ENCODE measurements around the gene OPN1MW3.
"Not testable (repeated sequence)": the region's sequence is repeated elsewhere in the genome, so short reads cannot be mapped to it uniquely, and the experiment has no call there.

Gene OPN1MW3

GRCh38 chrX:154233620-154234019 is 23.8 kb upstream of the OPN1MW3 start:
- not testable (repeated sequence) for H3K4me3 ChIP-seq (ENCODE audit: low read depth in 1 of 2, low read length in 2 of 2); H3K27ac ChIP-seq (ENCODE audit: low read length); H4K20me1 ChIP-seq (ENCODE audit: insufficient read depth, low read length); H3K27me3 ChIP-seq (ENCODE audit: insufficient read depth, low read length, poor library complexity); H3K9me3 ChIP-seq (ENCODE audit: insufficient read depth, low read length, severe bottlenecking); H3K79me2 ChIP-seq (ENCODE audit: insufficient read depth, low read length); ATAC-seq (ENCODE audit: insufficient read depth, low read depth); H3K4me2 ChIP-seq (ENCODE audit: insufficient read depth, low read length); DNase-seq; H3K9ac ChIP-seq (ENCODE audit: low read depth, low read length); H2AFZ ChIP-seq (ENCODE audit: low read depth, low read length); H3K36me3 ChIP-seq (ENCODE audit: insufficient read depth, low read length); H3K4me1 ChIP-seq (ENCODE audit: insufficient read depth, low read length)

GRCh38 chrX:154238939-154239559 is 18.3 kb upstream of the OPN1MW3 start:
- not testable (repeated sequence) for H3K4me2 ChIP-seq (ENCODE audit: insufficient read depth, low read length); DNase-seq; H3K27ac ChIP-seq (ENCODE audit: low read length); H3K9ac ChIP-seq (ENCODE audit: low read depth, low read length); H3K79me2 ChIP-seq (ENCODE audit: insufficient read depth, low read length); H2AFZ ChIP-seq (ENCODE audit: low read depth, low read length); H3K27me3 ChIP-seq (ENCODE audit: insufficient read depth, low read length, poor library complexity); H3K4me1 ChIP-seq (ENCODE audit: insufficient read depth, low read length); H4K20me1 ChIP-seq (ENCODE audit: insufficient read depth, low read length); H3K9me3 ChIP-seq (ENCODE audit: insufficient read depth, low read length, severe bottlenecking); ATAC-seq (ENCODE audit: insufficient read depth, low read depth); H3K36me3 ChIP-seq (ENCODE audit: insufficient read depth, low read length); H3K4me3 ChIP-seq (ENCODE audit: low read depth in 1 of 2, low read length in 2 of 2)

GRCh38 chrX:154239982-154240503 is 17.3 kb upstream of the OPN1MW3 start:
- H3K9ac ChIP-seq (ENCODE audit: low read depth, low read length); H3K4me1 ChIP-seq (ENCODE audit: insufficient read depth, low read length); H3K4me2 ChIP-seq (ENCODE audit: insufficient read depth, low read length); H3K36me3 ChIP-seq (ENCODE audit: insufficient read depth, low read length); H3K4me3 ChIP-seq (ENCODE audit: low read depth in 1 of 2, low read length in 2 of 2); ATAC-seq (ENCODE audit: insufficient read depth, low read depth); H3K79me2 ChIP-seq (ENCODE audit: insufficient read depth, low read length); H3K9me3 ChIP-seq (ENCODE audit: insufficient read depth, low read length, severe bottlenecking); DNase-seq; H3K27me3 ChIP-seq (ENCODE audit: insufficient read depth, low read length, poor library complexity); H3K27ac ChIP-seq (ENCODE audit: low read length); H2AFZ ChIP-seq (ENCODE audit: low read depth, low read length); H4K20me1 ChIP-seq (ENCODE audit: insufficient read depth, low read length): not testable (repeated sequence)

GRCh38 chrX:154247377-154248045 is 9.9 kb upstream of the OPN1MW3 start:
- not testable (repeated sequence) for H3K36me3 ChIP-seq (ENCODE audit: insufficient read depth, low read length); H2AFZ ChIP-seq (ENCODE audit: low read depth, low read length); H4K20me1 ChIP-seq (ENCODE audit: insufficient read depth, low read length); H3K9ac ChIP-seq (ENCODE audit: low read depth, low read length); H3K4me2 ChIP-seq (ENCODE audit: insufficient read depth, low read length); H3K4me3 ChIP-seq (ENCODE audit: low read depth in 1 of 2, low read length in 2 of 2); H3K4me1 ChIP-seq (ENCODE audit: insufficient read depth, low read length); DNase-seq; H3K27ac ChIP-seq (ENCODE audit: low read length); H3K27me3 ChIP-seq (ENCODE audit: insufficient read depth, low read length, poor library complexity); H3K79me2 ChIP-seq (ENCODE audit: insufficient read depth, low read length); H3K9me3 ChIP-seq (ENCODE audit: insufficient read depth, low read length, severe bottlenecking)
- peak; percentile 99 for ATAC-seq (ENCODE audit: insufficient read depth, low read depth)

- not testable (repeated sequence) for DNase-seq; H3K27me3 ChIP-seq (ENCODE audit: insufficient read depth, low read length, poor library complexity); H3K4me2 ChIP-seq (ENCODE audit: insufficient read depth, low read length); H3K4me1 ChIP-seq (ENCODE audit: insufficient read depth, low read length); H4K20me1 ChIP-seq (ENCODE audit: insufficient read depth, low read length); H3K9ac ChIP-seq (ENCODE audit: low read depth, low read length); H3K9me3 ChIP-seq (ENCODE audit: insufficient read depth, low read length, severe bottlenecking); H3K36me3 ChIP-seq (ENCODE audit: insufficient read depth, low read length); H3K4me3 ChIP-seq (ENCODE audit: low read depth in 1 of 2, low read length in 2 of 2); H3K79me2 ChIP-seq (ENCODE audit: insufficient read depth, low read length); H2AFZ ChIP-seq (ENCODE audit: low read depth, low read length); H3K27ac ChIP-seq (ENCODE audit: low read length); ATAC-seq (ENCODE audit: insufficient read depth, low read depth)
Observed at GRCh38 chrX:154248076-154248475, 9.3 kb upstream of the OPN1MW3 start.

- ATAC-seq (ENCODE audit: insufficient read depth, low read depth); H3K4me2 ChIP-seq (ENCODE audit: insufficient read depth, low read length); H3K36me3 ChIP-seq (ENCODE audit: insufficient read depth, low read length); H3K27me3 ChIP-seq (ENCODE audit: insufficient read depth, low read length, poor library complexity); H3K4me3 ChIP-seq (ENCODE audit: low read depth in 1 of 2, low read length in 2 of 2); H4K20me1 ChIP-seq (ENCODE audit: insufficient read depth, low read length); H3K9ac ChIP-seq (ENCODE audit: low read depth, low read length); DNase-seq; H3K9me3 ChIP-seq (ENCODE audit: insufficient read depth, low read length, severe bottlenecking); H3K4me1 ChIP-seq (ENCODE audit: insufficient read depth, low read length); H2AFZ ChIP-seq (ENCODE audit: low read depth, low read length); H3K27ac ChIP-seq (ENCODE audit: low read length); H3K79me2 ChIP-seq (ENCODE audit: insufficient read depth, low read length): not testable (repeated sequence)
Observed at GRCh38 chrX:154258711-154259110, 1.3 kb downstream of the OPN1MW3 start.

- H3K9ac ChIP-seq (ENCODE audit: low read depth, low read length); H3K79me2 ChIP-seq (ENCODE audit: insufficient read depth, low read length); ATAC-seq (ENCODE audit: insufficient read depth, low read depth); H3K4me2 ChIP-seq (ENCODE audit: insufficient read depth, low read length); H3K4me3 ChIP-seq (ENCODE audit: low read depth in 1 of 2, low read length in 2 of 2); H3K4me1 ChIP-seq (ENCODE audit: insufficient read depth, low read length); H2AFZ ChIP-seq (ENCODE audit: low read depth, low read length); H4K20me1 ChIP-seq (ENCODE audit: insufficient read depth, low read length); H3K27me3 ChIP-seq (ENCODE audit: insufficient read depth, low read length, poor library complexity); H3K9me3 ChIP-seq (ENCODE audit: insufficient read depth, low read length, severe bottlenecking); H3K27ac ChIP-seq (ENCODE audit: low read length); H3K36me3 ChIP-seq (ENCODE audit: insufficient read depth, low read length); DNase-seq: not testable (repeated sequence)
Observed at GRCh38 chrX:154263072-154263471, 5.7 kb downstream of the OPN1MW3 start.

GRCh38 chrX:154269245-154269644 is 11.9 kb downstream of the OPN1MW3 start:
- ATAC-seq (ENCODE audit: insufficient read depth, low read depth); DNase-seq; H4K20me1 ChIP-seq (ENCODE audit: insufficient read depth, low read length): not testable (repeated sequence)

More at GRCh38 chrX:154269245-154269644, 11.9 kb downstream of the OPN1MW3 start:
- not testable (repeated sequence) for H3K4me1 ChIP-seq (ENCODE audit: insufficient read depth, low read length); H3K4me2 ChIP-seq (ENCODE audit: insufficient read depth, low read length); H3K27ac ChIP-seq (ENCODE audit: low read length); H3K9ac ChIP-seq (ENCODE audit: low read depth, low read length); H3K4me3 ChIP-seq (ENCODE audit: low read depth in 1 of 2, low read length in 2 of 2); H3K9me3 ChIP-seq (ENCODE audit: insufficient read depth, low read length, severe bottlenecking); H3K79me2 ChIP-seq (ENCODE audit: insufficient read depth, low read length); H3K27me3 ChIP-seq (ENCODE audit: insufficient read depth, low read length, poor library complexity); H3K36me3 ChIP-seq (ENCODE audit: insufficient read depth, low read length); H2AFZ ChIP-seq (ENCODE audit: low read depth, low read length)

All from DND-41 (cell line).